Inflammatory macrophage (primary cell): ENCODE data around the gene MROH2B.

Experiments
- DNase-seq, 2 donors: peaks; one replicate each; pipeline ENCODE4 v3.0.0-alpha.2; 2020 to 2022

Gene MROH2B

DNA sequence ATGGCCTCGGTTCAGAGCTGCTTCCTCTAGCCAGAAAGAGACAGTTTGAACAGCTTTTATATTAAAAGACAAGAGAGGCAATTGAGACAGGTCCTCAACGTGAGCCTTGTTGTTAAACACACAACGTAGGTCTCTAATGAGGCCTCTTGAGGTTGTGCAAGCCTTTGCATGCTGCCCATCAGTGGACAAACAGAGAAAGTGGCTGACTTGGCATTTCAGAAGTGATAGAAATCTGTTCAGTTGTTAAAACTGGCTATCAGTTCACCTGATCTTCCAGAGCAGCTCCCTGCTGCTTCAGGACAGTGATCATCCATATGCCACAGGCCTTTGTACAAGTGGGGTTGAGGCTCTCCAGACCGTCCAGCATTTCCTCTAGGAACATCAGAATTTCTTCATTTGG is 58.8 kb downstream of the MROH2B start:
- DNase-seq: no peak

DNA sequence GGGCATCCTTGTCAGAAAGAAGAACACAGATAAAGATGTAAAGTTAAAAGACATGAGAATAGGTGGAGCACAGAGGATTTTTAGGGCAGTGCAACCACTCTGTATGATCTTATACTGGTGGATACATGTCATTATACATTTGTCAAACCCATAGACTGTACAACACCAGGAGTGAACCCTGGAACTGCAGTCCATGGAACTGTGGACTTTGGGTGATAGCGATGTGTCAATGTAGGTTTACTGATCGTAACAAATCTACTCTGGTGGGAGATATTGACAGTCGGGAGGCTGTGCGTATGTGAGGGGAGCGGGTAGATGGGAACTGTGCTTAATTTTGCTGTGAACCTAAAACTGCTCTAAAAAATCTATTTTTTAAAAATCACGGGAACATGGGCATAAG is 60.6 kb downstream of the MROH2B start:
- DNase-seq: no peak

DNA sequence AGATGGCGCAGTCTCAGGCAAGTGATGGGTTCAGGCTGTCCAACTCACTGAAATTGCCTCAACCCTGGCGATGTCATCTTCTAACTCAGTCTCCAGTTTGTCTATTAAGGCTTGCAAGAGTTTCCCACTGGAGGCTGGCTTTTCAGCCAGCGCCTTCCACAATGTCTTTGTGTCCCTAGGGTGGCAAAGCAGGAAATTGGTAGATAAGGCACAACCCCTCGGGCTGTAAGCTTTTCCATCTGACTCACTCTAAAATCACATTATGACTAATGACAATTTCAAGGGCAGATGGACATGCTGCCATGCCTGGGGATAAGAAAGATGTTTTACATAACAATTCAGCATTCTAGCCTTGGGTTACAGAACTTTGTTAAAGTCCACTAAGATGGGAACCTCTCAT is 61.9 kb downstream of the MROH2B start:
- DNase-seq: no peak

DNA sequence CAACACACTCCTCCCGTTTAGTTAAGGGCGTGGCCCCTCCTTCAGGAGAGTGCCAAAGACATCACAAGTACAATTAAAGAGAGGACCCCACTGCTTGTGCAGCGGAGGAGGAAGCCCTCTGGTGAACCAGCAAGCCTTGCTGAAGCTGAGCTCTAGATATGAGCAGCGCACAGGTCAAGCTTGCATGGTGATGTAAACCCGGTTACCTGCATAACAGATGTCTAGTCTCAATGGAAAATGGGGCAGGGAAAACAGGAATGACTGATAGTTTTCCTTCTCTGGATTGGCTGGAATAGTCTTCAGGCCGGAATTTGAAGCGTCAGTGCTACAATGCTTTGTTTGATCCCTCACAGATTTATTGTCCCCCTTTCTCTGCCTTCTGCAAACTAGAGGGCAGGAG is 66.2 kb downstream of the MROH2B start:
- DNase-seq: no peak

DNA sequence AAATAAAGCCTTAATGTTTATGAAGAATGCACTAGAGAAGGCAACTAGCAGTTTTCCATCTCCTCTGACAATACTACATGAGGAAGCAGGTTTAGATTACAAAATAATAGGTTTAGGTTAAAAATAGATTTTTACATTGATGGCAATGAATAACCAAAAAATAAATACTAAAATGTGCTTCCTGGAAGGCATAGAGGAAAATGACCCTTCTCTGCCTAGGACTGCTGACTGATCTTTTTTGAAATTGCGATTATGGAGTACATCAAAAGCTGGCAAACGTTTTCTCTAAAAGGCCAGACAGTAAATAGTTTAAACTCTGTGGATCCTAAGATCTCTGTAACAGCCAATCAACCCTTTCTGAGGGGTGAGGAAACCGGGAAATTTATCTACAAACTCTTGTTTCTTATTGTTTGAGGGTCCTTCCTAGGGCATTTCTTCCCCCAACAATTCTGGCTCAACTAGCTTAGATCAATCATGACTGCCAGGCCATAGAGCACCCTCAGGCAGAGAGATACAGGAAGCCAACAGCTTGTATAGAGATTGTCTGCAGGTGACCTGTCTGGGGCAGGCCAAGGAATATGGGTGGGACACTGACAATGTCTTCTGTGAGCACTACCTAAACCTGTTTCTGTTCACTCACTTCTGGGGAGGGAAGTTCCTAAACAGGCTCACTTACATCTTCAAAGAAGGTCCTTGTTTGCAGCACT is 67.3 kb downstream of the MROH2B start:
- DNase-seq: no peak

DNA sequence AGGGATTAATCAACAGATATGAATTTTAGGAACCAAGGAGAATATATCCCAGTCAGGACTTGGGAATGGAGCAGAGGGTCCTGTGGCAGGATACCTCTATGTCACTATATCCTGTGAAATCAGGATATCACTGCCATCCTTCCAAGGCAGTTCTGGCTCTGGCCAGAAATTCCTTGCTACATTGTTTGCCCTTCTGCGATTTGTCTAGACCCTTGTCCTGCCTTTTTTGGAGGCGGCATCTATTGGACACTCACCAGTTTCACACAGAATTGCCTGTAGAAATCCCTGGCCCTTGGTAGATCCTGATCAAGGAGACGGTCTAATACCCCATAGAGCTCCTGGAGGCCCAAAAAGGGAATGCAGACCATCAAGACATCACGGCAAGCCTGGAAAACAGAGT is 71.2 kb downstream of the MROH2B start:
- DNase-seq: no peak

DNA sequence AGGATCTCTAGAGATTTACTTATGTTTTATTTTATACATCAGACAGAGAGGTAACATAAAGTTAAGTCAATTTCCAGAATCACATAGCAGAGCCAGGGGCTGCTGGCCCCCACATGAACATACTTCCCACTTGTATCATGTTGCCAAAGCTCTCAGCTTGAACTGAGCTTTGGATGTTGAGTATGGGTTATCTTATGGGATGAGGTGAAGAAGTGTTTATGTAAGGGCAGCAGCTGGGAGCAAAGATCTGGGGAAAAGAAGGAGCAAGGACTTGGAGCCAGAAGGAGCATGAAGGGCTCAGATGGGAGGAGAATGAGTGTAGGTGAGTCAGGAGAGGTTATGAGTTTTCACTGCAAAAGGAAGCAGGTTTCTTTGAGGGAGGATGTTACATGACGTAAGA is 72.0 kb downstream of the MROH2B start:
- DNase-seq: no peak

DNA sequence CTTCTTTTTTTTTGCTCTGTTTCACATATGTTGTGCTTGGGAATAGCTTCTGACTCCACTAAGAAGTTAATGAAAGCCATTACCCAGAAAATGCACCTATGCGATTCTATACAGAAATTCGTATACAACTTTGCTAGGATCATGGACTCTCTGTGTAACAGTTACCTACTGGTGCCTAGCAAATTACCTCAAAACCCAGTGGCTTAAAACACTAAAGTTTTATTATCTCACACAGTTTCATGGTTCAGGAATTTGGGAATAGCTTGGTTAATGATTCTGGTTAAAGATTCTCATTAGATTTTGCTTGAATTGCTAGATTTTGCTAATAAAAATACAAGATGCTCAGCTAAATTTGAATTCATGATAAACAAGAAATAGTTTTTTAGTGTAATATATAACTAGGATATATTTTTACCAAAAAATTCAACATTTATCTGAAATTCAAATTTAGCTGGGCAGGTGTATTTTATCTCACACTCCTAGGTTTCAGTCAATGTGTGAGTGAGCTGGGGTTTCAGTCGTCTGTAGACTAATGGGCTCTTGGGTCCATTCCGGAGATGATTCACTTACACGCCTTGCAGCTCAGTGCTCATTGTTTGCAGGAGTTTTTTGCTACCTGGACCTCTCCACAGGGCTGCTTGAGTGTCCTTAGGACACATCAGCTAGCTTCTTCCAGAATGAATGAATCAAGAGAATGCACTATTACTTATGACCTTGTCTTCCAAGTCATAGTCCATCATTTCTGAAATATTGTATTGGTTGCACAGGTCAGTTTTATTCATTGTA is 75.1 kb downstream of the MROH2B start:
- no peak for DNase-seq

DNA sequence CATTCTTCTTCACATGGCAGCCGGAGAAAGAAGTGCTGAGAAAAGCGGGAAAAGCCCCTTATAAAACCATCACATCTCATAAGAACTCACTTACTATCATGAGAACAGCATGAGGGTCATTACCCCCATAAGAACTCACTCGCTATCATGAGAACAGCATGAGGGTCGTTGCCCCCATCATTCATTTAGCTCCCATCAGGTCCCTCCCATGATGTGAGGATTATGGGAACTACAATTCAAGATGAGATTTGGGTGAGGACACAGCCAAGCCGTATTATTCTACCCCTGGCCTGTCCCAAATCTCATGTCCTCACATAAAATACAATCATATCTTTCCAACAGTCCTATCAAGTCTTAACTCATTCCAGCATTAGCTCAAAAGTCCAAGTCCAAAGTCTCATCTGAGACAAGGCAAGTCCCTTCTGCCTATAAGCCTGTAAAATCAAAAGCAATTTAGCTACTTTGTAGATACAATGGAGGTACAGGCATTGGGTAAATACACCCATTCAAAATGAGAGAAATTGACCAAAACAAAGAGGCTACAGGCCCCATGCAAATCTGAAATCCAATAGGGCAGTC is 79.1 kb downstream of the MROH2B start:
- no peak for DNase-seq

DNA sequence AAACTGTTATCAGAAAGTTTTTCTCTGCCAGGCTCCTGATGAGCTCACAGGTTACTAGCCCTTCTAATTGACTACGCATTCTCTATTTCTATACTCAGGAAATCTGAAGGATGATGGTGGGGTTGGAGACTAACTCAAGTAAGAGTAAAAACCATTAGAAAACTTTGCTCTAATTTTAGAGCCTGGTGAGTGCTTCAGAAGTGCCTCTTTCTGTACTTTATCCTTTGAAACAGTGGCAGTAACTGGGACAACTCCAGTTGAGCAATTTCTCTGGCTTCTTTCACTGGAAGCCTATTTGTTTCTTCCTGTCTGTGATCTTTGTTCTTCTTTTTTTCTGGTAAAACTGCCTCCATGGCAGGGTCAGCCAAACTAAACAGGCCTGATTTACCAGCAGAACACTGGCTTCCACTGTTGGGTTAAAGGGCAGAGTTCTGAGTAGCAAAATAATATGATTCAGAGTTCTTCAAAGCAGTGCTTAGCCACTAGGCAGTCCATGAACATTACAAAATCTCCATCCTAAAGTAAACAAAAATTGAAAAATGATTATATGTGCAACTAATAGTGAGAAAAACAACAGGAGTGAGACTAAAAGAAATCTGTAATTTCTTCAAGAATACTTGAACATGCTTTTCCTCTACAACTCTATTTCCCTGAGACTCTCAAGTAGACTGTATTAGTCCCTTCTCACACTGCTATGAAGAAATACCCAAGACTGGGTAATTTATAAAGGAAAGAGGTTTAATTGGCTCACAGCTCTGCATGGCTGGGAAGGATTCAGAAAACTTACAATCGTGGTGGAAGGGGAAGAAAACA is 79.8 kb downstream of the MROH2B start:
- no peak for DNase-seq

DNA sequence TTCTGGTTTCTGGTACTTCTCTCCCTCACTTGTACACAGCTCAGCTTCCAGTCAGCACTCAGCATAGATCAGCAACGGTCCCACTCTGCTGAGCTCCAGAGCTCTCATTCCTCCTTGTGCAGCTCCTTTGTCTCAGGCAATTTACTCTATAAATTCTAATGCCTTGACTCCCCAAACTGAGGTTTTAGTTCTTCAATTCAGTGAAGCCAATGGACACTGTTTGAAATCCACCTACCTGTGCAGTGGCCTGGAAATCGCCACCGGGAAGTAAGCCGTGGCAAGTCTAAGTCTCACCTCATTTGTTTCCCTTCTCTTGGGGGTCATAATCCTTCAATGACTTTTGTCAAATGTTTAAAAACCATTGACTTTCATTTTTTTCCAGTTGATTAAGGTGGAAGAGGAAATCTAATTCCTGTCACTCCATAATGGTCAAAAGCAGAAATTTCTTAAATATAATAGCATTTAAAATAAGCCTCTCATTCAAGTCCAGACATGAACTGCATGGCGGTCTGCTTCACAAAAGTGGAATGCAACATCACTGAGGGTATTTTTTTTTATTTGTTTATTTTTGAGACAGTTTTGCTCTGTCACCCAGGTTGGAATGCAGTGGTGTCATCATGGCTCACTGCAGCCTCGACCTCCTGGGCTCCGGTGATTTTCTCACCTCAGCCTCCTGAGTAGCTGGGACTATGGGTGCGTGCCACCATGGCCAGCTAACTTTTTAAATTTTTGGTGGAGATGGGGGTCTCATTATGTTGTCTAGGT is 82.2 kb downstream of the MROH2B start:
- no peak for DNase-seq

DNA sequence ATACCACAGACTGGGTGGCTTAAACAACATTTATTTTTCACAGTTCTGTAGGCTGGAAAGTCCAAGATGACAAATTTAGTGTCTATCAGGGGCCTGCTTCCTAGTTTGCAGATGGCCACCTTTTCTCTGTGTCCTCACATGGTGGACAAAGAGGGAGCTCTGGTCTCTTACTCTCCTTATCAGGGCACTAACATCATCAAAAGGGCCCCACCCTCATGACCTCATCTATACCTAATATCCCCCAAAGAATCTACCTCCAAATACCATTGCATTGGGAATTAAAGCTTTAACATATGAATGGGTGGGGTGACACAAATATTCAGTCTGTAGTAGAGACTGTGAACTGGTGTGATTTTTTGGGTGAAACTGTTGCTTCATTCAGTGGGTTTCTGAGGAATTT is 83.8 kb downstream of the MROH2B start:
- DNase-seq: no peak

DNA sequence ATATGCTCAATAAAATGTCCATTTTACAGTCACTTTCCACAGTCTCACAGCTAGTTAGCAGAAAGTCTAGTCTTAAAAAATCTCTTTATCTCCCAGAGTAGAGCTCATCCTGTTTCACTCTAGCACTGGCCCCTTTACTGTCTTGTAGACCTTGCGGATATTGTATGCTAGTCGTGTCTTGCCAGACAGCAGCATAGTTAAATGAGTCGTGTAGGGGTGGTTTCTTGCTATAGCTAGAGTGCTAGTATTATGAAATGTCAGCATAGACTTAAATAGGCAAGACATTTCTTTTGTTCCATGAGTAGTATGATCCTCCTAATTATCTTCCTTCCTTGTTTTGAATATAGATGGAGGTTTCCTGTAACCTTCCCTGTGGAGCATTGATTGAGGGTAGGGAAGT is 84.5 kb downstream of the MROH2B start:
- DNase-seq: no peak

DNA sequence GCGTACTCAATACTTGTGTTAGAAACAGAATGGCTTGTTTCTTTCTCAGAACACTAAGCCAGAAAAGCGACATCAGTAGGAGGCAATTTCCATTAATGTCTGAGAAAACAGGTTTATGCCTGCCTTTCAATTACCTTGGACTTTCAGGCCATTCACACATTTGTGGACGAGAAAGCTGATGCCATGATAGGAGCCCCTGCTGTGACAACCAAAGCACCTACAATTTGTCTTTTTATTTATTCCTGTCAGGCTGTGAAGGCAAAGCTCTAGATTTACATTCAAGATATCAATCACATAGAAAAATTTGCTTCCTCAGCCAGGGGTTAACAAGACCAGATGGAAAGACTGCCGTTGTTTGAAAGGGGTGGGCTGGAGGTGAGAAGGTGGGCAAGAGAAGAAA is 85.6 kb downstream of the MROH2B start:
- DNase-seq: no peak

DNA sequence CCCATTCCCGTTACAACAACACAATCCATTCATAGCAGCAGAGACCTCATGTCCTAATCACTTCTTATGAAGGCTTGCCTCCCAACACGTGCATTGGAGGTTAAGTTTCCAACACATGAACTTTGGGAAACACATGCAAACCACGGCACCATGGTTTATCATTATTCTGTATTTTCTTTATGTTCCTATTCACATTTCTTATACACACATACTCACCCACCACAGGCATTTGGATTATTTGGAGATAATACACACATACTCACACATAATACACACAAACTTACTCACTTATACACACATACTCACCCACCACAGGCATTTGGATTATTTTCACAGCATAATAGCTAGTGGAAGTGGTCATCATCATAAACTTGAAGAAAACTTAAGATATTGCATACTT is 86.3 kb downstream of the MROH2B start:
- no peak for DNase-seq

DNA sequence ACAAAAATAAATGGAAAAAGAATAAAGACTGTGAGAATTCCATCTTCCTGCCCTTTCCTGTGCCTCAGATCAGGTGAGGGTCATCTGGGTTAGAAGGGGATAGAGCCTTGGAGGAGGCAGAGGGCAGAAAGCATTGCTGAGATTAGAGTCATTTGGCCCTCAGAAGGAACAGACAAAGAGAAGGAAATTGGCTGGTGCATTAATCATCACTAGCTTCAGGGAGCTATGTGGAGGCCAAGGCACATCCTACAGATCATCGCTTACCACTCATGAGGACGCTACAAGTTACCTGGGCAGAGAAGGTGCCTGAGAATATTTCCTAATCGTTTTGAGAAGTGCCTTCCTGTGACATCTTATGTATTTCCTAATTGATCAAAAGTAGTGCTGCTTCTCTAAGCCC is 87.4 kb downstream of the MROH2B start:
- no peak for DNase-seq

DNA sequence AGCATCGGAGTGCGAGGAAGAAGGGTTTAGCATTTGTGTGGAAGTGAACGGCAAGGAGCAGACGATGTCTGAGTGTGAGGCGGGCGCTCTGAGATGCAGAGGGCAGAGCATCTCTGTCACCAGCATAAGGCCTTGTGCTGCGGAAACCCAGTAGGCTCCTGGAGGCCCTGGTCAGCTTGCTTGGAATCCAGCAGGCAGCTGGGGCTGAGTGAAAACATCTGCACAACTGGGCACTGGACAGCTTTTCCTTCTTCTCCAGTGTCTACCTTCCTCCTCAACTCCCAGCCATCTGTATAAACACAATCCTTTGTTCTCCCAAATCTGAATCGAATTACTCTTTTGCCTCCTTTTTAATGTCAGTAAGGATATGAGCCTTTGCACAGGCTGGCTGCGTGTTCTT is 89.7 kb downstream of the MROH2B start:
- no peak for DNase-seq

DNA sequence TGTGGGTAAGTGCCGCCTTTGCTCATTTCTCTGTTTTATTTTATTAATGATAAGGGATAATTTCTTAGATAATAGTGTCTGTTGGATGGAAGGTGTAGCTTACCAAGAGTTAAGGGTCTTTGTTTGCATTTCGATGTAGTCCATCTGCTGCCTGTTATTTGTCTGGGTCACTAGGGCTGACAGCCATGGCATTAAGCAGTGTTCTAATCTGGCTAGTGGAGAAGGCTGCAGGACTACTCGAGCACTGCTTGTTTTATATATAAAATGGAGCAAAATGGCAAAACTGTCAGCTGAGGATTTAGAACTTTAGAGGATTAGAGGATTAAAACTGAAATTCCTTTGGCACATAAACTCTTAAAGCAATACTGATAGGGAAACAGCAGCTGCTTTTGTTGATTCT is 94.3 kb downstream of the MROH2B start:
- DNase-seq: no peak

DNA sequence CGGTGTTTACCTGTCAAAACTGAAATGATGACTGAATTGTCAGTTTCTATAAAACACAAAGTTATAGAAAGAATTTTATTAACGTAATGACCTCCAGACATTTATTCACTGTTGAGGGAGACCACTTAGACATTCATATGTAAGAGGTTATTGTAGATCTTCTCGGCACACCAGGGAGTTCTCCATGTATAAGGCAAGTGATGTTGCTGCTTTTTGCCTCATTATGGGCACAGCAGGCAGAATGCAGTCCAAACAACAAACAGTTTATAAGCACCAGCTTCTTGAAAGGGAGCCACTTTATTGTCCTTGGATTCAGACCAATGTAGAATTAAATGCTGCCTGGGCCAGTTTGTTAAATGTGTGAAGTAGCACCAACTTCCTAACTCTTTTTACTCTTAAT is 95.1 kb downstream of the MROH2B start:
- DNase-seq: no peak

DNA sequence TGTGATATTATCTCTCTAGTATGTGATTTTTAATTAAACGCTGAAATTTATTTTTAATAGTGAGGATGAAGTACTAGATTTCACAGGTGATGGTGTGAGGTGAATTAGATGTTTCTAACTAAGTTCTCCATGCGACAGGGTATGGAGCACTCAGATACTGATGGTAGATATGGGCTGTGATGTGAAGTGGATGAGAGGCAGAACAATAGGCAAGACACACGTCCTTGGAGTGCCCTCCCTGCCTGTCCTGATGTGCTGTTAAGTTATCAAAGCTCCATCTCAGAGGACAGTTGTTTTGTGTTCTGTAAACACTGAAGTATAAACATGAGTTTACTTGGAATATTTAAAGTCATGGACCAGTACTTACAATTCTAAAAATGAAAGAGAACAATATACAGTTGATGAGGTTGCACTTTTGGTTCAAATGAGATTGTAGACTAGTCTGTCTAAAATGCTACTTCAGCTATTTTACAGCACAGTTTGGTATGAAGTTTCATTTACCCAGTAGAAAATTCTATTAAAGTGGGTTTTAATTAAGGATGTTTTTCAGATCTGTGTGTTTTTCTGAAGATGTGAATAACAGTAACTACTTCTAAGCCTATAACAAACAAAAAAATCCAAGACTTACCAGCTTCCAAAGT is 97.7 kb downstream of the MROH2B start:
- DNase-seq: no peak

DNA sequence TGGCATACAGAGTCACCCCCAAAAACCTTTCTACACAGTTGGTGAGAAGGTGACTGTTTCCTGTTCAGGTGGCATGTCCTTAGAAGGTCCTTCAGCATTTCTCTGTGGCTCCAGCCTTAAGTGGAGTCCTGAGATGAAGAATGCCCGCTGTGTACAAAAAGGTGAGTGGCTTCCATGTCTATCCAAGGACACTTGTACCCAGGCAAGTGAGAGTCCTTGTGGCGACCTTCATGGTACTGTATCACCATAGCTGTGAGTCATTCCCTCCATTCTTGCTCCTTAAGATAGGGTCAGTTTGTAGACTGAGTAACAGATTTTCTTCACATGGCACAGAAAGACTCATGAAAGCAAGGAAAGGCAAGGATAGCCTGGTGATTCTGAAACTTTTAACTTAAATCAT is 98.7 kb downstream of the MROH2B start:
- DNase-seq: no peak
